DOHH2 (cell line): ENCODE measurements around the gene PTCD3.

ENCODE experiments used
- H3F3A ChIP-seq: fragments of 200-600 bp; sonication (generic), shearing (Covaris generic); 2 replicates; pipeline ENCODE4 v1.6.0; 2016; ENCODE audit warnings: antibody characterized with exemption, mild to moderate bottlenecking; ENCODE audit not compliant: control insufficient read depth, insufficient read depth
- H3K27ac ChIP-seq: fragments of 200-600 bp; sonication (generic); 2 replicates; pipeline ENCODE4 v1.5.1; 2014; ENCODE audit warnings: low read depth, mild to moderate bottlenecking, low read length, moderate library complexity
- H3K27me3 ChIP-seq: fragments of 200-600 bp; sonication (generic); 2 replicates; pipeline ENCODE4 v1.6.1; 2014; ENCODE audit warnings: mild to moderate bottlenecking, low read length, mixed read lengths; ENCODE audit not compliant: control insufficient read depth
- H3K36me3 ChIP-seq: fragments of 200-600 bp; sonication (generic); 2 replicates; pipeline ENCODE4 v1.6.1; 2014; ENCODE audit warnings: mild to moderate bottlenecking, low read length, moderate library complexity, mixed read lengths; ENCODE audit not compliant: control insufficient read depth
- H3K4me1 ChIP-seq: fragments of 200-600 bp; sonication (generic); 2 replicates; pipeline ENCODE4 v1.6.1; 2014; ENCODE audit warnings: mild to moderate bottlenecking, low read length, mixed read lengths; ENCODE audit not compliant: control insufficient read depth
- H3K4me2 ChIP-seq: fragments of 200-600 bp; sonication (generic); 2 replicates; pipeline ENCODE4 v1.6.0; 2014; ENCODE audit warnings: mild to moderate bottlenecking, low read length, moderate library complexity
- H3K4me3 ChIP-seq: fragments of 200-600 bp; sonication (generic); 2 replicates; pipeline ENCODE4 v1.5.1; 2014; ENCODE audit warnings: mild to moderate bottlenecking, low read length, mixed read lengths
- H3K79me2 ChIP-seq: fragments of 200-600 bp; sonication (generic); 2 replicates; pipeline ENCODE4 v1.6.1; 2014; ENCODE audit warnings: mild to moderate bottlenecking, low read length, mixed read lengths; ENCODE audit not compliant: control insufficient read depth
- H3K9me2 ChIP-seq: fragments of 200-600 bp; sonication (generic); replicated peaks from 2 replicates; pipeline ENCODE4 v1.6.1; 2014; ENCODE audit warnings: mild to moderate bottlenecking, low read length, mixed read lengths; ENCODE audit not compliant: control insufficient read depth
- H3K9me3 ChIP-seq: fragments of 200-600 bp; sonication (generic); 2 replicates; pipeline ENCODE4 v1.6.1; 2014; ENCODE audit warnings: antibody characterized with exemption, low read length, mixed read lengths; ENCODE audit not compliant: control insufficient read depth, insufficient read depth
- H4K20me1 ChIP-seq: fragments of 200-600 bp; sonication (generic); 2 replicates; pipeline ENCODE4 v1.6.0; 2014; ENCODE audit warnings: low read depth, mild to moderate bottlenecking, antibody characterized with exemption, low read length, moderate library complexity; ENCODE audit not compliant: control insufficient read depth, insufficient read depth
- CTCF ChIP-seq: fragments of 200-600 bp; sonication (generic); IDR thresholded peaks from one replicate; pipeline ENCODE4 v1.5.1; 2014; ENCODE audit warnings: antibody characterized with exemption, mild to moderate bottlenecking, low read depth, low read length; ENCODE audit not compliant: poor library complexity, severe bottlenecking
- EZH2phosphoT487 ChIP-seq: fragments of 200-600 bp; sonication (generic); IDR thresholded peaks from 2 replicates; pipeline ENCODE4 v1.6.1; 2017; ENCODE audit warnings: borderline replicate concordance, mild to moderate bottlenecking, antibody characterized with exemption, low read length, moderate library complexity, mixed read lengths

PTCD3 gene

GRCh38 chr2:86143926-86144685, 38.1 kb downstream of the PTCD3 start:
- H3K4me3 ChIP-seq: no peak overlapping the region
- peaks cover 40% of the 10 kb centered on the region for H3F3A ChIP-seq
- no peaks in the 10 kb centered on the region for H3K9me3 ChIP-seq
- H3K9me2 ChIP-seq: no peaks in the 10 kb centered on the region
- H3K79me2 ChIP-seq: no peaks in the 10 kb centered on the region
- no peaks in the 10 kb centered on the region for H3K27me3 ChIP-seq
- H3K27ac ChIP-seq: no peak overlapping the region
- no peaks in the 10 kb centered on the region for H3K4me1 ChIP-seq
- H3K36me3 ChIP-seq: peaks cover 92% of the 10 kb centered on the region
- H4K20me1 ChIP-seq: peaks cover 5% of the 10 kb centered on the region; the same call in 1 of the 2 replicates
- TF ChIP-seq EZH2phosphoT487 (no peak), CTCF (no peak)
- H3K4me2 ChIP-seq: no peak overlapping the region

DNA sequence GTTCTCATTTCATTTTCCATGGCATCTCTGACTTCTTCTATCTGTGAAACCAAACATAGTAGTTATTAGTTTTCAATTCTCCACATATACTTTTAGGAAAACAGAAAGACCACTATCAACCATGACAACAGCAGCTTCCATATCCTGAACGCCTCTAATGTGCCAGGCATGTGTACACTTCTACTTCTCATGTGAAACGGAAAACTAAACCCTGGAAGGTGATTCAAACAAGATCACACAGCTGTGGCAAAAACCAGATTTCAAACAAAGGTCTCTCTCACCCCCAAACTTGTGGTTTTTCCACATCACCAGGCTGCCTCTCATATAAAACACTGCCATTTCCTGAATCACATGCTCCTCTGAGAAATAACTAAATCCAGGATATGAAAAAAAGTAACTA, 41.8 kb downstream of the PTCD3 start:
- no peaks in the 10 kb centered on the region for H3K9me3 ChIP-seq
- H3K4me2 ChIP-seq: no peak overlapping the region
- H3K27me3 ChIP-seq: no peaks in the 10 kb centered on the region
- TF ChIP-seq CTCF (no peak), EZH2phosphoT487 (no peak)
- H3K4me1 ChIP-seq: no peaks in the 10 kb centered on the region
- H3K79me2 ChIP-seq: no peaks in the 10 kb centered on the region
- no peaks in the 10 kb centered on the region; the same call in 1 of the 2 replicates for H4K20me1 ChIP-seq
- H3F3A ChIP-seq: peaks cover 18% of the 10 kb centered on the region
- no peaks in the 10 kb centered on the region for H3K9me2 ChIP-seq
- no peak overlapping the region for H3K27ac ChIP-seq
- peaks cover 92% of the 10 kb centered on the region for H3K36me3 ChIP-seq
- H3K4me3 ChIP-seq: no peak overlapping the region

DNA sequence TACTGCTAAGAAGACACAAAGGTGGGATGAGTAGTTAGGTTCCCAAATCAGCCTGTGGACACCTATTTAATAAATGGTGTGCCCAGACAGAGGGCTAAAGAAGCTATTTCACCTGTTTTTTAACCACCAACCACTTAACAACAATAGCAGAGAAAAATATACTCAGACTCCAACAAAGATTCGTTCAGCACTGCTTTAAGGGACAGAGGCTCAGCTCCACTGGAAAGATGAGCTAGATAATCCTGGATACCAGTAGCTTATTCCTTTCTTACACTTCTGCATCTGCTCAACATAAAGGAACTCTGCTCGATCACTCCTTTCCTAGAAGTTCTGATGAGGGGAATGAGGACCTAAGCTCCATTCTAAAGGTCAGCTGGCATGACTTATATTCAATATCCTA, 44.5 kb downstream of the PTCD3 start:
- no peaks in the 10 kb centered on the region; the same call in 1 of the 2 replicates for H4K20me1 ChIP-seq
- no peaks in the 10 kb centered on the region for H3K79me2 ChIP-seq
- TF ChIP-seq CTCF: no peak
- TF ChIP-seq EZH2phosphoT487: no peak
- no peaks in the 10 kb centered on the region for H3K9me2 ChIP-seq
- H3F3A ChIP-seq: peaks cover 4% of the 10 kb centered on the region; the same call in 1 of the 2 replicates
- no peak overlapping the region for H3K27ac ChIP-seq
- H3K4me3 ChIP-seq: no peak overlapping the region
- no peak overlapping the region for H3K4me2 ChIP-seq
- H3K4me1 ChIP-seq: no peaks in the 10 kb centered on the region
- peaks cover 88% of the 10 kb centered on the region for H3K36me3 ChIP-seq
- no peaks in the 10 kb centered on the region for H3K27me3 ChIP-seq
- H3K9me3 ChIP-seq: no peaks in the 10 kb centered on the region
